Keratinocyte (primary cell): ENCODE results near the gene RHCG. TPM values are rescaled to one million over a fixed set of nuclear protein-coding genes. Genes with fewer than 3 reads are reported as not detected.

Source experiments
- DNase-seq: peaks from one replicate; pipeline ENCODE4 v3.0.0-alpha.2; 2011; ENCODE audit warnings: low read depth, missing footprints, low spot score
- FAIRE-seq: peaks from 2 replicates; lab custom pipeline; 2011; peaks lifted over from hg19 to GRCh38; lab: Jason Lieb, UNC
- H2AFZ ChIP-seq: 2 replicates; pipeline ENCODE4 v1.6.0; 2012; ENCODE audit warnings: low read length, control low read depth, inconsistent platforms; ENCODE audit not compliant: control insufficient read depth
- H3K27ac ChIP-seq: 2 replicates; pipeline ENCODE4 v1.5.1; 2011; ENCODE audit warnings: low read length; ENCODE audit not compliant: control insufficient read depth, insufficient read depth
- H3K27me3 ChIP-seq: 3 replicates; pipeline ENCODE4 v1.6.0; 2011; ENCODE audit warnings: low read length; ENCODE audit not compliant: control insufficient read depth, insufficient read depth; ENCODE audit errors: extremely low read depth
- H3K36me3 ChIP-seq, 2 experiments: 2 replicates in 1 of 2; 3 replicates in 1 of 2; pipeline ENCODE4 v1.5.1; 2011; ENCODE audit warnings: low read length in 2 of 2, mild to moderate bottlenecking in 1 of 2; ENCODE audit not compliant: control insufficient read depth in 2 of 2, insufficient read depth in 2 of 2; ENCODE audit errors: extremely low read depth in 1 of 2
- H3K4me1 ChIP-seq: 3 replicates; pipeline ENCODE4 v1.5.1; 2011; ENCODE audit warnings: low read length; ENCODE audit not compliant: control insufficient read depth, insufficient read depth; ENCODE audit errors: extremely low read depth
- H3K4me2 ChIP-seq: 3 replicates; pipeline ENCODE4 v1.6.0; 2011; ENCODE audit warnings: low read depth, low read length; ENCODE audit not compliant: control insufficient read depth, insufficient read depth; ENCODE audit errors: extremely low read depth
- H3K4me3 ChIP-seq, 3 experiments: fragments of 200-600 bp in 1 of 3; sonication (generic) in 1 of 3; 2 replicates in 2 of 3; 3 replicates in 1 of 3; pipeline ENCODE4 v1.5.1; 2011 to 2016; ENCODE audit warnings: low read length in 3 of 3, mild to moderate bottlenecking in 3 of 3, control low read depth in 2 of 3, inconsistent platforms in 1 of 3, low read depth in 1 of 3, mixed read lengths in 1 of 3, mixed run types in 1 of 3, moderate library complexity in 1 of 3; ENCODE audit not compliant: control insufficient read depth in 2 of 3, insufficient read depth in 2 of 3; ENCODE audit errors: extremely low read depth in 1 of 3
- H3K79me2 ChIP-seq: 2 replicates; pipeline ENCODE4 v1.6.0; 2012; ENCODE audit warnings: low read length; ENCODE audit not compliant: control insufficient read depth, insufficient read depth
- H3K9ac ChIP-seq: 3 replicates; pipeline ENCODE4 v1.6.0; 2011; ENCODE audit warnings: low read length; ENCODE audit not compliant: control insufficient read depth, insufficient read depth; ENCODE audit errors: extremely low read depth
- H3K9me1 ChIP-seq: 3 replicates; pipeline ENCODE4 v1.6.0; 2011; ENCODE audit warnings: low read length; ENCODE audit not compliant: control insufficient read depth, insufficient read depth; ENCODE audit errors: extremely low read depth
- H3K9me3 ChIP-seq: 2 replicates; pipeline ENCODE4 v1.5.1; 2012; ENCODE audit warnings: low read depth, low read length; ENCODE audit not compliant: control insufficient read depth
- H4K20me1 ChIP-seq: 3 replicates; pipeline ENCODE4 v1.6.0; 2011; ENCODE audit warnings: low read length; ENCODE audit not compliant: control insufficient read depth, insufficient read depth; ENCODE audit errors: extremely low read depth
- CTCF ChIP-seq, 3 experiments: IDR thresholded peaks in 1 of 3; conservative IDR thresholded peaks in 1 of 3; optimal IDR thresholded peaks in 1 of 3; 2 replicates in 2 of 3; 3 replicates in 1 of 3; pipeline versions ENCODE3 to v1.5.1; 2011; ENCODE audit warnings: low read length in 3 of 3, mild to moderate bottlenecking in 3 of 3, moderate library complexity in 2 of 3, control low read depth in 1 of 3, inconsistent platforms in 1 of 3; ENCODE audit not compliant: insufficient read depth in 2 of 3; ENCODE audit errors: extremely low read depth in 1 of 3
- EZH2 ChIP-seq: IDR thresholded peaks from one replicate; pipeline ENCODE4 v1.6.1; 2012; ENCODE audit warnings: inconsistent platforms, mild to moderate bottlenecking, low read length, moderate library complexity
- dilution Hi-C: fragments of 300-500 bp; cut with MboI; formaldehyde crosslinking; loops from one replicate; pipeline ENCODE4 v1.7.0; 2020; ENCODE audit warnings: low sequenced_read_pairs; ENCODE audit not compliant: extremely low pct_ligation_motif_present
- polyA plus RNA-seq, 5 experiments: library from polyadenylated mRNA; depleted of rRNA in 3 of 5; stranded (reverse) in 3 of 5; stranded (forward) in 1 of 5; unstranded in 1 of 5; fragments of >200 nt; gene quantifications; 1 replicate in 1 of 5; 2 replicates in 3 of 5; 3 replicates in 1 of 5; pipeline versions ENCODE4 v1.2.1 to v1.2.3, GENCODE V29; 2011 to 2012; ENCODE audit warnings: missing spikeins in 2 of 5, low read depth in 1 of 5, low replicate concordance in 1 of 5

Gene RHCG
- polyA plus RNA-seq, 1 donor (not counting 4 experiments of a cell fraction or from before 2014, with no cell fraction given), result 6.9 TPM

DNA sequence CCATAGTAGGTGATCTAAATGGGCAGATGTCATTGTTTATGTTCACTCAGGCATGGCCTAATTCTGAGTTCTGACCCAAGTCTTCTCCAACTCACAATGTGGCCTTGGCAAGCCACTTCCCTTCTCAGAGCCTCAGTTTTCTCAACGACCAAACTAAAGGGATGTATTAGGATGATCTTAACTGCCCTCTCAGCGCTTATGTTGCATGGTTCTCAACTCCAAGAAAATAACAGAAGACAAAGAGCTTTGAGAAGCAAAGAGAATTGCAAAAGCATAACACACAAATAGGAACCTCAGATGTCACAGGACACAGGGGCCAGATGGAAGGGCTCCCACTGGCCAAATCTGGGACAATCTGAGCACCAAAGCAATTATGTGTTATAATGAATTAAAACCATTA, 8.6 kb downstream of the RHCG start:
- H3K4me2 ChIP-seq, result no peak overlapping the region
- H2AFZ ChIP-seq, result no peak overlapping the region
- peaks cover 3% of the 10 kb centered on the region for H4K20me1 ChIP-seq
- TF ChIP-seq CTCF (optimal IDR thresholded peaks at IDR 0.05 in 1 of 3, IDR thresholded peaks at IDR 0.05 in 1 of 3, conservative IDR thresholded peaks at IDR 0.05 in 1 of 3; ENCODE audit: extremely low read depth in 1 of 3, insufficient read depth in 2 of 3, low read length in 3 of 3), result no peak
- TF ChIP-seq EZH2, result no peak
- no peaks in the 10 kb centered on the region for H3K9me1 ChIP-seq
- H3K4me3 ChIP-seq, result no peak overlapping the region
- H3K4me1 ChIP-seq, result no peaks in the 10 kb centered on the region
- FAIRE-seq, result no peak
- H3K79me2 ChIP-seq, result no peaks in the 10 kb centered on the region
- peaks cover 19% of the 10 kb centered on the region for H3K27me3 ChIP-seq
- dilution Hi-C loops, result no loop called here
- DNase-seq, result no peak
- H3K9ac ChIP-seq, result no peak overlapping the region
- no peaks in the 10 kb centered on the region for H3K9me3 ChIP-seq
- H3K36me3 ChIP-seq, result no peaks in the 10 kb centered on the region
- H3K27ac ChIP-seq, result no peak overlapping the region

- TF ChIP-seq CTCF (optimal IDR thresholded peaks at IDR 0.05 in 1 of 3, IDR thresholded peaks at IDR 0.05 in 1 of 3, conservative IDR thresholded peaks at IDR 0.05 in 1 of 3; ENCODE audit: extremely low read depth in 1 of 3, insufficient read depth in 2 of 3, low read length in 3 of 3) (no peak), EZH2 (no peak)
- Histone ChIP-seq H3K27ac (no peak overlapping the region), H3K9ac (no peak overlapping the region)
Observed at GRCh38 chr15:89486726-89487050, 9.7 kb downstream of the RHCG start.

More at GRCh38 chr15:89486726-89487050, 9.7 kb downstream of the RHCG start:
- DNase-seq, result no peak
- no peaks in the 10 kb centered on the region for H3K9me1 ChIP-seq
- peaks cover 19% of the 10 kb centered on the region for H3K27me3 ChIP-seq
- H4K20me1 ChIP-seq, result peaks cover 3% of the 10 kb centered on the region
- H3K9me3 ChIP-seq, result no peaks in the 10 kb centered on the region
- no peak overlapping the region for H3K4me2 ChIP-seq
- no peak overlapping the region for H2AFZ ChIP-seq
- FAIRE-seq, result no peak
- no peaks in the 10 kb centered on the region for H3K4me1 ChIP-seq
- H3K36me3 ChIP-seq, result no peaks in the 10 kb centered on the region
- dilution Hi-C loops, result no loop called here
- H3K4me3 ChIP-seq, result no peak overlapping the region
- no peaks in the 10 kb centered on the region for H3K79me2 ChIP-seq
